SU-DHL-6 (cell line): Measurements from ENCODE around the gene RAPGEFL1.

Source experiments
- H2AFZ ChIP-seq: fragments of 200-600 bp; sonication (generic); 2 replicates; pipeline ENCODE4 v1.6.1; 2014; ENCODE audit warnings: low read depth, mild to moderate bottlenecking, moderate library complexity, mixed read lengths, antibody characterized with exemption, low read length; ENCODE audit not compliant: severe bottlenecking
- H3F3A ChIP-seq: fragments of 200-600 bp; shearing (Covaris generic); 2 replicates; pipeline ENCODE4 v1.6.0; 2016; ENCODE audit warnings: antibody characterized with exemption, mild to moderate bottlenecking; ENCODE audit not compliant: insufficient read depth
- H3K27ac ChIP-seq: fragments of 200-600 bp; sonication (generic); 2 replicates; pipeline ENCODE4 v1.5.1; 2016; ENCODE audit warnings: low read depth, mild to moderate bottlenecking, low read length, moderate library complexity, mixed read lengths
- H3K27me3 ChIP-seq: fragments of 200-600 bp; sonication (generic), shearing (Covaris generic); 2 replicates; pipeline ENCODE4 v1.6.0; 2014; ENCODE audit warnings: mild to moderate bottlenecking, low read length
- H3K36me3 ChIP-seq: fragments of 200-600 bp; sonication (generic); 2 replicates; pipeline ENCODE4 v1.6.1; 2014; ENCODE audit warnings: mild to moderate bottlenecking, low read length, mixed read lengths
- H3K4me2 ChIP-seq: fragments of 300-600, 200-600 bp; shearing (Covaris generic), sonication (generic); 2 replicates; pipeline ENCODE4 v1.6.0; 2014; ENCODE audit warnings: low read length, low read depth, mild to moderate bottlenecking; ENCODE audit not compliant: poor library complexity, severe bottlenecking
- H3K4me3 ChIP-seq: fragments of 200-600 bp; sonication (generic); 2 replicates; pipeline ENCODE4 v1.5.1; 2014; ENCODE audit warnings: antibody characterized with exemption, low read length, mild to moderate bottlenecking, mixed read lengths; ENCODE audit not compliant: insufficient read depth, poor library complexity, severe bottlenecking
- H3K79me2 ChIP-seq: fragments of 200-600 bp; sonication (generic); 2 replicates; pipeline ENCODE4 v1.6.1; 2014; ENCODE audit warnings: mild to moderate bottlenecking, low read length, moderate library complexity; ENCODE audit not compliant: insufficient read depth
- H3K9ac ChIP-seq: fragments of 200-600 bp; sonication (generic); 2 replicates; pipeline ENCODE4 v1.7.0; 2014; ENCODE audit warnings: mild to moderate bottlenecking, low read length
- H3K9me2 ChIP-seq: fragments of 200-600 bp; sonication (generic); replicated peaks from 2 replicates; pipeline ENCODE4 v1.6.1; 2014; ENCODE audit warnings: low read length; ENCODE audit not compliant: insufficient read depth
- H3K9me3 ChIP-seq: fragments of 200-600 bp; sonication (generic); 2 replicates; pipeline ENCODE4 v1.6.1; 2014; ENCODE audit warnings: low read length, mixed read lengths; ENCODE audit not compliant: insufficient read depth
- H4K20me1 ChIP-seq: fragments of 200-600 bp; sonication (generic); 2 replicates; pipeline ENCODE4 v1.6.1; 2014; ENCODE audit warnings: low read depth, mild to moderate bottlenecking, antibody characterized with exemption, low read length, moderate library complexity, mixed read lengths
- CTCF ChIP-seq: fragments of 200-600 bp; sonication (generic); IDR thresholded peaks from one replicate; pipeline ENCODE4 v1.5.1; 2017; ENCODE audit warnings: antibody characterized with exemption, mild to moderate bottlenecking, low read length, moderate library complexity; ENCODE audit not compliant: insufficient read depth, poor library complexity, severe bottlenecking
- EZH2phosphoT487 ChIP-seq: fragments of 200-600 bp; sonication (generic), shearing (Covaris generic); conservative IDR thresholded peaks from 2 replicates; pipeline ENCODE4 v1.6.1; 2018; ENCODE audit warnings: mild to moderate bottlenecking, antibody characterized with exemption, low read length, moderate library complexity, mixed read lengths

RAPGEFL1 gene

GRCh38 chr17:40158438-40159013 is 18.7 kb upstream of the RAPGEFL1 start:
- H3K4me3 ChIP-seq, result no peak overlapping the region
- H3K27ac ChIP-seq, result no peak overlapping the region
- H3K27me3 ChIP-seq, result no peaks in the 10 kb centered on the region
- no peaks in the 10 kb centered on the region for H3K9me3 ChIP-seq
- H3F3A ChIP-seq, result no peaks in the 10 kb centered on the region
- no peaks in the 10 kb centered on the region for H4K20me1 ChIP-seq
- no peak overlapping the region for H2AFZ ChIP-seq
- no peak overlapping the region for H3K9ac ChIP-seq
- no peak for TF ChIP-seq CTCF
- TF ChIP-seq EZH2phosphoT487, result no peak
- H3K36me3 ChIP-seq, result peaks cover 17% of the 10 kb centered on the region; the same call in 1 of the 2 replicates
- peaks cover 30% of the 10 kb centered on the region for H3K79me2 ChIP-seq
- H3K9me2 ChIP-seq, result no peaks in the 10 kb centered on the region
- no peak overlapping the region for H3K4me2 ChIP-seq

GRCh38 chr17:40159456-40159855 is 17.8 kb upstream of the RAPGEFL1 start:
- Histone ChIP-seq H3K9me3 (no peaks in the 10 kb centered on the region), H2AFZ (no peak overlapping the region), H3K27ac (no peak overlapping the region), H3K36me3 (peaks cover 13% of the 10 kb centered on the region; the same call in 1 of the 2 replicates), H3K79me2 (peaks cover 27% of the 10 kb centered on the region), H3K9me2 (no peaks in the 10 kb centered on the region), H4K20me1 (no peaks in the 10 kb centered on the region), H3K27me3 (no peaks in the 10 kb centered on the region), H3F3A (no peaks in the 10 kb centered on the region), H3K4me3 (no peak overlapping the region), H3K4me2 (no peak overlapping the region), H3K9ac (no peak overlapping the region)
- TF ChIP-seq EZH2phosphoT487 (no peak), CTCF (no peak)

DNA sequence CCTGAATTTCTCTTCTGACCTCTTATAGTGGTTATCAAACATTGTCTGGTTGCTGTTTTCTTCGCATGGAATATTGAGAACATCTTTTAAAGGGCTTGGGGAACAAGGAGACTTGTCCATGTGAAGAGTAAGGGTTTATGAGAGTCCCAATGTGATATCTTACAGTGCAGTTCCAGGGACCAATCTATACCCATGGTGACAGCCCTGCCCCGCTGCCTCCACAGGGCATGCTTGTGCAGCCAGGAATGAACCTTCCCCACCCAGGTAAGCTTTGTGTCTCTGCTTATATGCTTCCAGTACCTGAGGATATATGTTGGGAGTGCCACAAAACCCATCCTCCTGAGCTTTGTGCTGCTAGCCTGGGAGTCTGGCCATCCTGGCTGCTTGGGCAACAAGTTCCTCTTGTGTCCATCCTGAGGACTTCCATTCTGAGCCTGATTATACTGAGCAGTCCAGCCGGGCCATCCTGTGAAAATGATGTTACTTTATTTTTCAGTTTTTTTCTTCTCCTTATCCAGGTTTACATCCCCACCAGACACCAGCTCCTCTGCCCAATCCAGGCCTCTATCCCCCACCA is 9.5 kb upstream of the RAPGEFL1 start:
- H3K79me2 ChIP-seq, result no peaks in the 10 kb centered on the region
- no peaks in the 10 kb centered on the region for H3K9me3 ChIP-seq
- H3F3A ChIP-seq, result peaks cover 19% of the 10 kb centered on the region
- no peak overlapping the region for H3K4me2 ChIP-seq
- no peak overlapping the region for H3K9ac ChIP-seq
- no peak overlapping the region for H3K4me3 ChIP-seq
- TF ChIP-seq CTCF (no peak), EZH2phosphoT487 (no peak)
- H3K9me2 ChIP-seq, result no peaks in the 10 kb centered on the region
- H3K27me3 ChIP-seq, result no peaks in the 10 kb centered on the region
- H3K36me3 ChIP-seq, result peaks cover 29% of the 10 kb centered on the region; the same call in 1 of the 2 replicates
- no peak overlapping the region for H2AFZ ChIP-seq
- H4K20me1 ChIP-seq, result no peaks in the 10 kb centered on the region
- no peak overlapping the region for H3K27ac ChIP-seq
